Transverse colon (tissue), 4 donors: ENCODE data around the gene SCNN1A. TPM values are rescaled to one million over a fixed set of nuclear protein-coding genes. Genes with fewer than 3 reads are reported as not detected.
A peak's percentile ranks its signal among the peaks of the same experiment; 100 is the strongest.

ENCODE experiments used
- DNase-seq: peaks from one replicate; pipeline ENCODE4 v3.0.0-alpha.2; 2019
- H3K27ac ChIP-seq, 4 donors: fragments of 200-600 bp; sonication (generic); 2 replicates each; pipeline ENCODE4 v1.5.1; 2016 to 2018; ENCODE audit warnings: inconsistent platforms in 4 of 4
- H3K27me3 ChIP-seq: fragments of 200-600 bp; sonication (generic); 2 replicates; pipeline ENCODE4 v1.5.1; 2017; ENCODE audit warnings: inconsistent platforms
- H3K36me3 ChIP-seq, 4 donors: fragments of 200-600 bp; sonication (generic); 2 replicates each; pipeline ENCODE4 v1.5.1; 2017 to 2019; ENCODE audit warnings: inconsistent platforms in 4 of 4
- H3K4me1 ChIP-seq, 4 donors: fragments of 200-600 bp; sonication (generic); 2 replicates each; pipeline ENCODE4 v1.5.1; 2017 to 2020; ENCODE audit warnings: inconsistent platforms in 4 of 4
- H3K4me3 ChIP-seq, 4 donors: fragments of 200-600 bp; sonication (generic); 1 replicate in 1 of 4; 2 replicates in 3 of 4; pipeline versions ENCODE4 v1.5.1 to v1.6.1; 2017 to 2019; ENCODE audit warnings: inconsistent platforms in 4 of 4
- H3K9me3 ChIP-seq, 2 donors: fragments of 200-600 bp; sonication (generic); 2 replicates each; pipeline ENCODE4 v1.5.1; 2017 to 2019; ENCODE audit warnings: inconsistent platforms in 2 of 2
- CTCF ChIP-seq, 5 experiments: fragments of 200-600 bp in 3 of 5; fragments of 450-650 bp in 2 of 5; sonication (generic) in 3 of 5; IDR thresholded peaks; 1 replicate in 2 of 5; 2 replicates in 3 of 5; pipeline ENCODE4 v1.5.1; 2016 to 2017; ENCODE audit warnings: antibody characterized with exemption in 5 of 5, inconsistent platforms in 3 of 5, mild to moderate bottlenecking in 2 of 5, moderate library complexity in 1 of 5
- EP300 ChIP-seq: sonication (generic); formaldehyde crosslinking; IDR thresholded peaks from one replicate; pipeline ENCODE4 v1.6.1; 2017; ENCODE audit warnings: antibody characterized with exemption, low read depth
- POLR2A ChIP-seq: fragments of 450-650 bp; IDR thresholded peaks from one replicate; pipeline ENCODE4 v1.6.1; 2016; ENCODE audit warnings: antibody characterized with exemption, mild to moderate bottlenecking, moderate library complexity
- POLR2AphosphoS5 ChIP-seq, 3 donors: sonication (generic); formaldehyde crosslinking; IDR thresholded peaks; one replicate each; pipeline ENCODE4 v1.6.1; 2016; ENCODE audit warnings: antibody characterized with exemption in 3 of 3
- WGBS, 2 donors: methylation state at CpG; one replicate each; pipeline ENCODE4 v1.1.5; 2018; ENCODE audit warnings: low coverage in 1 of 2; 5-methylcytosine and 5-hydroxymethylcytosine counted together
- in situ Hi-C, 4 donors: fragments of 200-750 bp; cut with MboI; loops; one replicate each; pipeline versions ENCODE4 v1.15.0 to v1.15.1; 2017; ENCODE audit warnings: low sequenced_read_pairs in 3 of 4, low pct_ligation_motif_present in 1 of 4, low pct_unique_long_range_greater_than_20kb in 1 of 4
- intact Hi-C: fragments of 100-400 bp; cut with DNase I; formaldehyde crosslinking; loops from one replicate; pipeline ENCODE4 v1.15.1; 2023; ENCODE audit warnings: low total_unique reads
- total RNA-seq, 4 donors: library from RNA; depleted of rRNA; stranded (reverse); fragments of >200 nt; gene quantifications; one replicate each; pipeline ENCODE4 v1.1.0, GENCODE V29; 2016

SCNN1A gene
- total RNA-seq, 4 donors from 2014 or later: 151 to 757 (median 502) TPM

- TF ChIP-seq CTCF (IDR thresholded peaks at IDR 0.05) (peak; percentile 36 to 62 (median 47)), POLR2AphosphoS5 (IDR thresholded peaks at IDR 0.05) (peak in 2 of 3 donors; percentile 44 to 49), POLR2A (peak; percentile 36), EP300 (no peak)
- in situ Hi-C loops (no loop called here), intact Hi-C loops (loop anchor here (5.0 to 10.0 kb wide), 2 partner anchors 144 to 211 kb away; partner anchors contain the start of gene GAPDH)
- 32% methylated on average over 14 of the region's 14 CpGs; no CpG with 5 or more reads in 1 of the 2 donors for WGBS, 2 donors
- peaks cover 0 to 5% (median 1%) of the 10 kb centered on the region in 4 donors for H3K36me3 ChIP-seq
- H3K9me3 ChIP-seq: no peaks in the 10 kb centered on the region
- H3K27me3 ChIP-seq: no peaks in the 10 kb centered on the region
- H3K27ac ChIP-seq: peak overlapping the region; percentile 81 to 85 (median 83)
- peak overlapping the region in 1 of 4 donors; percentile 4 for H3K4me3 ChIP-seq
- peaks cover 12 to 58% (median 36%) of the 10 kb centered on the region in 4 donors for H3K4me1 ChIP-seq
- no peak for DNase-seq
Measured at GRCh38 chr12:6323340-6323994, 51.9 kb downstream of the SCNN1A start.

- intact Hi-C loops (loop anchor here (5.0 to 10.0 kb wide), 2 partner anchors 144 to 212 kb away; partner anchors contain the start of gene GAPDH), in situ Hi-C loops (no loop called here)
- Histone ChIP-seq H3K9me3 (no peaks in the 10 kb centered on the region), H3K36me3 (peaks cover 0 to 5% (median 0%) of the 10 kb centered on the region in 4 donors), H3K27me3 (no peaks in the 10 kb centered on the region), H3K4me1 (peaks cover 12 to 54% (median 33%) of the 10 kb centered on the region in 4 donors), H3K27ac (peak overlapping the region; percentile 81 to 85 (median 83)), H3K4me3 (no peak overlapping the region)
- TF ChIP-seq EP300: no peak
- no peak for TF ChIP-seq CTCF (IDR thresholded peaks at IDR 0.05)
- TF ChIP-seq POLR2A: no peak
- TF ChIP-seq POLR2AphosphoS5 (IDR thresholded peaks at IDR 0.05): no peak
- WGBS, 2 donors: 42 to 56% methylated on average over 2 of the region's 2 CpGs
- no peak for DNase-seq
Measured at GRCh38 chr12:6322969-6323339, 52.4 kb downstream of the SCNN1A start.

DNA sequence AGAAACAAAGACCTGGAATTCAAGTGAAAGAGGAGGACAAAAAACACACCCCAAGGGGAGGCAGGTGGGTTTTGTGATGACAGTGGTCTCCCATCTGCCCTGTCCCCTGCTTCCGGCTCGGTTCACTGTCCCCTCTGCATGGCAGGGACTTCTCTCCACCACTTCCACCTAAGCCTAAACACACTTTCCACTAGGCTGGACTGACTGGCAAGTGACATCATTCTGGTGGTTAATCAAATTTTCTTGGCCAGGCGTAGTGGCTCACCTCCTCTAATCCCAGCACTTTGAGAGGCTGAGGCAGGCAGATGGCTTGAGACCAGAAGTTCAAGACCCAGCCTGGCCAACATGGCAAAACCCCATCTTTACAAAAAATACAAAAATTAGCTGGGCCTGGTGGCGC is 53.0 kb downstream of the SCNN1A start:
- Histone ChIP-seq H3K4me3 (no peak overlapping the region), H3K27me3 (no peaks in the 10 kb centered on the region), H3K27ac (peak overlapping the region; percentile 81 to 85 (median 83)), H3K4me1 (peaks cover 12 to 48% (median 27%) of the 10 kb centered on the region in 4 donors), H3K9me3 (no peaks in the 10 kb centered on the region), H3K36me3 (peaks cover 0 to under 1% (median 0%) of the 10 kb centered on the region in 4 donors)
- intact Hi-C loops: loop anchor here (5.0 to 10.0 kb wide), 2 partner anchors 145 to 212 kb away; partner anchors contain the start of gene GAPDH
- in situ Hi-C loops: no loop called here
- 86% methylated on average over 4 of the region's 4 CpGs; no CpG with 5 or more reads in 1 of the 2 donors for WGBS, 2 donors
- TF ChIP-seq POLR2A (no peak), CTCF (IDR thresholded peaks at IDR 0.05) (no peak), EP300 (no peak), POLR2AphosphoS5 (IDR thresholded peaks at IDR 0.05) (peak in 1 of 3 donors; percentile 27)
- DNase-seq: no peak

DNA sequence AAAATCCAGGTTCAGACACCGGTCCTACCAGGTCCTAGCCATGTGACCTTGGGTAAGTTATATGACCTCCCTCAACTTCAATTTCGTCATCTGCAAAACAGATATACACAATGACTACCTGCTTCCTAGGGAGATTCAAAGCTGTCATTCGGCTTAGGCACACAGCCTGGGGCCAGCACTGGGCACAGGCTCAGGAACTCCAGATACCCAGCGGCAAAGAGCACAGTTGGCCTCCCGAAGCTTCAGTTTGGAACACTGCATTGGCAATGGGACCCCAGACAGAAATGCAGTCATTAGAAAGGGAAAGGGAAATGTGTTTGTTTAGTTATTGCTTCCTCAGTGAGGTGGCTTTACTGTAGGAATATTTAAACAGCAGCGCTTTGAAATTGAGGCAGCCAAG is 53.5 kb downstream of the SCNN1A start:
- H3K36me3 ChIP-seq: no peaks in the 10 kb centered on the region
- H3K27me3 ChIP-seq: no peaks in the 10 kb centered on the region
- no peaks in the 10 kb centered on the region for H3K9me3 ChIP-seq
- in situ Hi-C loops (no loop called here), intact Hi-C loops (loop anchor here (5.0 to 10.0 kb wide), 2 partner anchors 145 to 213 kb away; partner anchors contain the start of gene GAPDH)
- peak overlapping the region; percentile 81 to 85 (median 83) for H3K27ac ChIP-seq
- peak in 1 of 3 donors; percentile 25 for TF ChIP-seq POLR2AphosphoS5 (IDR thresholded peaks at IDR 0.05)
- TF ChIP-seq POLR2A: no peak
- TF ChIP-seq EP300: no peak
- DNase-seq: no peak
- no peak overlapping the region for H3K4me3 ChIP-seq
- peaks cover 12 to 43% (median 23%) of the 10 kb centered on the region in 4 donors for H3K4me1 ChIP-seq
- WGBS, 2 donors: 75 to 76% methylated on average over 3 to 6 of the region's 6 CpGs
